ENCODE data around the gene LIG1. TPM values are rescaled to one million over a fixed set of nuclear protein-coding genes. Genes with fewer than 3 reads are reported as not detected.

The LIG1 gene
- total RNA-seq, 4 donors from 2014 or later = 17.7 to 33.3 (median 26.7) TPM

GRCh38 chr19:48171710-48172109 is 1.6 kb upstream of the LIG1 start:
- DNase-seq = no peak
- WGBS, 2 donors = 79 to 92% methylated on average over 37 of the region's 37 CpGs
- TF ChIP-seq, protein P1, sequence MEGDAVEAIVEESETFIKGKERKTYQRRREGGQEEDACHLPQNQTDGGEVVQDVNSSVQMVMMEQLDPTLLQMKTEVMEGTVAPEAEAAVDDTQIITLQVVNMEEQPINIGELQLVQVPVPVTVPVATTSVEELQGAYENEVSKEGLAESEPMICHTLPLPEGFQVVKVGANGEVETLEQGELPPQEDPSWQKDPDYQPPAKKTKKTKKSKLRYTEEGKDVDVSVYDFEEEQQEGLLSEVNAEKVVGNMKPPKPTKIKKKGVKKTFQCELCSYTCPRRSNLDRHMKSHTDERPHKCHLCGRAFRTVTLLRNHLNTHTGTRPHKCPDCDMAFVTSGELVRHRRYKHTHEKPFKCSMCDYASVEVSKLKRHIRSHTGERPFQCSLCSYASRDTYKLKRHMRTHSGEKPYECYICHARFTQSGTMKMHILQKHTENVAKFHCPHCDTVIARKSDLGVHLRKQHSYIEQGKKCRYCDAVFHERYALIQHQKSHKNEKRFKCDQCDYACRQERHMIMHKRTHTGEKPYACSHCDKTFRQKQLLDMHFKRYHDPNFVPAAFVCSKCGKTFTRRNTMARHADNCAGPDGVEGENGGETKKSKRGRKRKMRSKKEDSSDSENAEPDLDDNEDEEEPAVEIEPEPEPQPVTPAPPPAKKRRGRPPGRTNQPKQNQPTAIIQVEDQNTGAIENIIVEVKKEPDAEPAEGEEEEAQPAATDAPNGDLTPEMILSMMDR (IDR thresholded peaks at IDR 0.05) = no peak
- TF ChIP-seq POLR2A (IDR thresholded peaks at IDR 0.05) = no peak

DNA sequence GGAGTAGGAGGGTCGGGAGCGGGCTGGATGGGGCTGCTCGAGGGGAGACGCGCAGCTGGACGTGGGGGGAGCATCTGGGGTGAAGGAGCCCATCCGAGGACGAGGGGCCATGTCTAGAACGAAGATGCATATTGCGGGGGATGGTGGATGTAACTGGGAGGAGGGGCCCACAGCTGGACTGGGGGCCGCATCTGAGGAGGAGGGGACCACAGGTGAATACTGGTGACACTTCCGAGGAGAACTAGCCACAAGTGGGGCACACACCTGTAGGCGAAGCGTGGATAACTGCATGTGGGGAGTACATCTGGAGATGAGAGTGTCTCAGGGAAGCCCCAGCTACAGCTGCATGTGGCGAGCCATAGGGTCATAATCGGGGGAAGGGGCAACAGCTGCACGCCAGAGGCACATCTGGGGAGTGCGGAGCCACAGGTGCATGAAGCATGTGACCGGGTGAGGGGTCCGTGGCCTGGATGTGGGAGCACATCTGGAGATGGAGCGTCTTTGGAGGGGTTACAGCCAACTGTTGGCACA is 738 bp upstream of the LIG1 start:
- H3K27me3 ChIP-seq = no peaks in the 10 kb centered on the region
- DNase-seq = peak in 1 of 2 donors; percentile 6
- H3K4me3 ChIP-seq (replicated peaks in 1 of 3) = peak overlapping the region; percentile 35 to 81 (median 35)
- WGBS, 2 donors = 2 to 5% methylated on average over 18 to 21 of the region's 21 CpGs
- TF ChIP-seq, protein P1 (IDR thresholded peaks at IDR 0.05) = no peak
- no peak for TF ChIP-seq POLR2A (IDR thresholded peaks at IDR 0.05)
- intact Hi-C loops (cut with DNase I) = no loop called here
- H3K9me3 ChIP-seq = no peaks in the 10 kb centered on the region
- H3K27ac ChIP-seq = peak overlapping the region in 2 of 3 donors; percentile 89 to 91
- H3K4me1 ChIP-seq = peaks cover 6 to 11% of the 10 kb centered on the region in 2 donors
- peaks cover 0 to 11% of the 10 kb centered on the region in 2 donors for H3K36me3 ChIP-seq

More at GRCh38 chr19:48171710-48172109, 1.6 kb upstream of the LIG1 start:
- intact Hi-C loops (cut with DNase I) = no loop called here
- Histone ChIP-seq H3K27ac (no peak overlapping the region), H3K9me3 (no peaks in the 10 kb centered on the region), H3K4me1 (peaks cover 6 to 11% of the 10 kb centered on the region in 2 donors), H3K4me3 (replicated peaks in 1 of 3) (no peak overlapping the region), H3K36me3 (peaks cover 0 to 11% of the 10 kb centered on the region in 2 donors), H3K27me3 (no peaks in the 10 kb centered on the region)

DNA sequence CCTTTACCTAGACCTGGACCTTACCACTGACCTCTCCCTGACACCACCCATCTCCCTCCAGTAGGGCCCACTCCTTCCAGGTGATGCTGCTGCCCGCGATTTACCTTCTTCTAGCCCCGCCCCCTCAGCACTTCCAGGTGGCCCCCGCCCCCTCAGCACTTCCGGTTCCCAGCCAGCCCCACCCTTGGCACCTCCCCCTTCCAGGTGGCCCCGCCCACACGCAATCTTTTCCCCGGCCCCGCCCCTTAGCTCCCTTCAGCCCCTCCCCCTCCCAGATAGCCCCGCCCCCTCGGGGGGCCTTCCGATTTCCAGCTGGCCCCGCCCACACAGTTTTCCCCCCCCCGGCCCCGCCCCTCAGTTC is 586 bp downstream of the LIG1 start:
- Histone ChIP-seq H3K36me3 (peaks cover 0 to 7% of the 10 kb centered on the region in 2 donors), H3K27ac (peak overlapping the region in 2 of 3 donors; percentile 89 to 91), H3K4me1 (peaks cover 6 to 11% of the 10 kb centered on the region in 2 donors), H3K9me3 (no peaks in the 10 kb centered on the region), H3K4me3 (replicated peaks in 1 of 3) (peak overlapping the region in 1 of 3 donors; percentile 81), H3K27me3 (no peaks in the 10 kb centered on the region)
- intact Hi-C loops (cut with DNase I) = no loop called here
- DNase-seq = peak; percentile 66 to 74
- no peak for TF ChIP-seq POLR2A (IDR thresholded peaks at IDR 0.05)
- 3 to 6% methylated on average over 9 to 14 of the region's 15 CpGs for WGBS, 2 donors

GRCh38 chr19:48168689-48169088 is 1.5 kb downstream of the LIG1 start:
- Histone ChIP-seq H3K4me1 (peaks cover 6 to 11% of the 10 kb centered on the region in 2 donors), H3K36me3 (no peaks in the 10 kb centered on the region), H3K27me3 (no peaks in the 10 kb centered on the region), H3K27ac (no peak overlapping the region), H3K9me3 (no peaks in the 10 kb centered on the region), H3K4me3 (replicated peaks in 1 of 3) (no peak overlapping the region)
- intact Hi-C loops (cut with DNase I) = no loop called here
- 86% methylated on average over 5 of the region's 5 CpGs for WGBS, 2 donors
- TF ChIP-seq, protein P1 (IDR thresholded peaks at IDR 0.05) = no peak
- TF ChIP-seq POLR2A (IDR thresholded peaks at IDR 0.05) = no peak
- DNase-seq = no peak

- 87 to 94% methylated on average over 12 of the region's 12 CpGs for WGBS, 2 donors
- intact Hi-C loops (cut with DNase I) = no loop called here
- no peaks in the 10 kb centered on the region for H3K36me3 ChIP-seq
- no peak overlapping the region for H3K4me3 ChIP-seq (replicated peaks in 1 of 3)
- H3K9me3 ChIP-seq = no peaks in the 10 kb centered on the region
- H3K27ac ChIP-seq = no peak overlapping the region
- no peak for DNase-seq
- no peaks in the 10 kb centered on the region for H3K4me1 ChIP-seq
- no peak for TF ChIP-seq POLR2A (IDR thresholded peaks at IDR 0.05)
- TF ChIP-seq, protein P1 (IDR thresholded peaks at IDR 0.05) = no peak
- H3K27me3 ChIP-seq = no peaks in the 10 kb centered on the region
These were observed 11.8 kb downstream of the LIG1 start for GRCh38 chr19:48158210-48158790.
